Stimulated activated CD8-positive, alpha-beta memory T cell treated with anti-CD3 and anti-CD28 coated beads, Interleukin-7, amount 100 ng/mL, for 4 hours (primary cell): Measurements from ENCODE around the gene TTLL11.

Experiments used
- DNase-seq, 2 donors: peaks; one replicate each; pipeline ENCODE4 v3.0.0-alpha.2; 2020; ENCODE audit warnings: low read depth in 2 of 2

The TTLL11 gene

DNA sequence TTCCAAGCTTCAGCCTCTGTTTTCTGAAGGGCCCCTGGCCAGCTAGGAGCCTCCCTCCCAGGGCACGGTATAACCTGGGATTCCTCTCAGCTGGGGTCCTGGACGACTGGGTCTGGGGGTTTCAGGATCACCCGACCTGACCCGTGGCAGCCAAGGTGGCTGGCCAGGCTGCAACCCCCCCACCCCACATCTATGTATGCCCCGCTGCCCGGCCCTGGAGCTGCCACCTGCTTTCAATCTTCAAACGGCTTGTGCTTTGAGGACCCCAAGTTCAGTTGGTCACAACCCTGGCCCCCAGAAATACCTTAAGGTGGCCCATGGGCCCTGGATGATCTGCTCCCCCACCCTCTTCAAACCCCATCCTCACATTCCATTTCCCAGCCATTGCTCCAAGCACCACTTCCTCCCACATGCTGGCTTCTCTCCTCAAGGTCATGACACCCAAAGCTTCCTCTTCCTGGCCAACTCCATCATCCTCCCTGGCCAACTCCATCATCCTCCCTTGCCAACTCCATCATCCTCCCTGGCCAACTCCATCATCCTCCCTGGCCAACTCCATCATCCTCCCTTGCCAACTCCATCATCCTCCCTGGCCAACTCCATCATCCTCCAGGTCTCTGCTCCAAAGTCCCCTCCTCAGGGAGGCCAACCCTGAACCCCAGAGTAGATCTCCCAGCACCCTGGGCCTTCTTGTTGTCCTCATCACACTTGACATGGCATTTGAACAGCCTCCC lies 17.2 kb upstream of the TTLL11 start:
- no peak for DNase-seq

- DNase-seq: no peak
Observed at GRCh38 chr9:122109035-122109813, 16.1 kb upstream of the TTLL11 start.

DNA sequence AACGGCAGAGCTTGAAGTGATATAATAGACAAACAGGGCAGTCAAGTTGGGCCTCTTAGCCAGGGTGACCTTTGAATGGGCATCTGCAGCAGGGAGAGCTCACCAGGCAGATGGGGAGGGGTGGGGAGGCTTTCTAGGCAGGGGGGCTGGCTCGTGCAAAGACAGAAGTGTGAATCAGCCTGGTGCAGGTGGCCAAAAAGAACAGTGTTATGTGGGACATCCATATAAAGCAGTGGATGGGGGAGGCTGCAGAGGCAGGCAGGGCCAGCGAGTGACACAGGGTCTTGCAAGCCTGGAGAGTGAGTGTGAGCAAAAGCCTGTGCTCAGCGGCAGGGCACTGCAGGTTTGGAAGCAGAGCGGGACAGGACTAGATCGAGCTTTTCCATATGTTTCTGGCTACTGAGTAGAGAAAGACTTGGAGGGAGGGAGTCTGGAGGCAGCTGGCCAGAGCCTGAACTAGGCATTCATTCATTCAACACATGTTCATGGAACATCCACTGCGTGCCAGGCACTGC lies 14.2 kb upstream of the TTLL11 start:
- no peak for DNase-seq

- DNase-seq: no peak
Observed at GRCh38 chr9:122106576-122106975, 13.5 kb upstream of the TTLL11 start.

DNA sequence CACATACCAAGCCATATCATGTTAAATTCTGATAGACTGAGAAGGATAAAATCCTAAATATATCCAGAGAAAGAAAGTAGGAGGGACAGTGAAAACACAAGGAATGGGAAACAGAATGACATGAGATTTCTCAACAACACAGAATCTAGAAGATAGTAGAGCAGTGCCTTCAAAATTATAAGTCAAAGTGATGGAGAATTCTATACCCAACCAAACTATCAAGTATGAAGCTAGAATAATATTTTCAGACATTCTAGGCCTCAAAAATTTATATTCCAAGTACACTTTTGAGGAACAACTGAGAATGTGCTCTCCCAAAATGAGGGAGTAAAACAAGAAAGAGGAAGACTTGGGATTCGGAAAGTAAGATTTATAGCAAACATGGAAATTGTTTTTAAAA lies 10.9 kb upstream of the TTLL11 start:
- no peak for DNase-seq

DNA sequence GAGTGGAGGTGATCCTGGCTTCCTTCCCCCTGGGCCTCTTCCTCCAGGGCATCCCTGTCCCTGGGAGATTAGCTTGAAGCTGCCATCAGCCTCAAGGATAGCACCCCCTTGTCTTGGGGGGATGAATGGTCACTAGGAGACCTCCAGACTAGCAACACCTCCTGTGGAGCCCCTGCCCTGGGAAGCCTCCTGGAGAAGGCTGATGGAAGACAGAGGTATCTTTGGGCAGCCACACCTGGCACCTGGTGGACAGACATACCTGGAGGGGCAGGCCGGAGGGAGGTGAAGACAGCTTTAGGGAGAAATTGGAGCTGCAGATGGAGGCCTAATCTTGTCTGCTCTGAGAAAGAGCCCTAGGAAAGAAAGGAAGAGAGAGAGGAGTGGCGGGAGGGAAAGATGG lies 9.0 kb upstream of the TTLL11 start:
- DNase-seq: no peak

- no peak for DNase-seq
Observed at GRCh38 chr9:122100756-122101155, 7.6 kb upstream of the TTLL11 start.

GRCh38 chr9:122099271-122099869 lies 6.3 kb upstream of the TTLL11 start:
- peak; percentile 60 to 63 for DNase-seq

- no peak for DNase-seq
Observed at GRCh38 chr9:122097679-122098315, 4.7 kb upstream of the TTLL11 start.

- no peak for DNase-seq
Observed at GRCh38 chr9:122096620-122097415, 3.7 kb upstream of the TTLL11 start.

GRCh38 chr9:122095010-122095767 lies 2.1 kb upstream of the TTLL11 start:
- peak; percentile 6 to 11 for DNase-seq

GRCh38 chr9:122091682-122092592 lies 1.2 kb downstream of the TTLL11 start:
- DNase-seq: no peak

- DNase-seq: no peak
Observed at GRCh38 chr9:122090981-122091380, 2.1 kb downstream of the TTLL11 start.

DNA sequence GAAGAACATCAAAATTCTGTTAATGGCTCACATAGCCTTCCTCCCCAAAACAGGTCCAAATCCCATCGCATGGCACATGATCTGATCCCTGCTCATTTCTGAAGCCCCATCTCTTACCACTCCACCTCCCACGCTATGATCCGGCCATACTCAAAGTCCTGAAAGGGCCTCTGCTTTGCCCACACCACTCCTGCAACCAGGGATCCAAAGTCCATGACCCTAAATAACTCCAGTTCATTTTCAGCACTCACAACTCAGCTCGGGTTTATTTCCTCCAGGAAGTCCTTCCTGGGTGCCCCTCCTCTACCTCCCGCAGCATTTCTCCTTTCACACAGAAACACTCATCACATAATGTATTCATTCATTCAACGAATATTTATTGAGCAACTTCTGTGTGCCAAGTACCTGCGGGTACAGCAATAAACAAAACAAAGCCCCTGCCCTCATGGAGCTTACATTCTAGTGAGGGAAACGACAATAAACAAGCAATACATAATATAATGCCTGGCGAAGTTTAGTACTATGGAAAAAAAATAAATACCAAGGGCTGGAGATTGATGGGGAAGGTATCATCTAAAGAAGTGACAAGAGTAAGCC lies 2.7 kb downstream of the TTLL11 start:
- no peak for DNase-seq

DNA sequence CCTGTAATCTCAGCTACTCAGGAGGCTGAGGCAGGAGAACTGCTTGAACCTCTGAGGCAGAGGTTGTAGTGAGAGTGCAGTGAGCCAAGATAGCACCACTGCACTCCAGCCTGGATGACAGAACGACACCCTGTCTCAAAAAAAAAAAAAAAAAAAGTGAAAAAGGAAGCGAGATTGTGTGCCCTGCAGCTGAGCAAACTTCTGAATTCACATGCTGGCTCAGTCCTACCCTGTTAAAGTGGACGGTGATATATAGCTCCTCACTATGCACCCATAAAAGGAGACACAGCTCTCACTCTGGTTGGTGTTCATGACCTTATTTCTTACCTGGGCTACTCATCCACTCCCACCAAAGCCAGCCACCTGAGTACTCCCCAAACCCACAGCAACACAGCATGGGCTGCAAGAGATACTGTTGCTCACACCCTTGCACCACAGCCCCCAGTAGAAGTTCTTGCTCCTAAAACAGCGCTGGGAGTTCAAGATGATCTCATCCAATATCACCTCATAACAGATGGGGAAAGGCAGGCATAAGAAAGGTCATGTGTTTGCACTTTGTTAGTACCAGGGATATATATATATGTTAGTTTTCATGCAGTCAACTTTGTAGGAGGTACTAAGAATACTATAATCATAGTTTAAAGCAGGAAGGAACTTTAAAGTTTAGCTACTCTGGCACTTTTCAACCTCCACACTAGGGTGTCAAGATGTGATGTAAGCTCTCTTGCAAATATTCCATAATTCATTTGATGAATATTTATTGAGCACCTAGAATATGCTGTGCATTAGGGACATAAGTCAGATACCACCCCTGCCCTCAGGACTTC lies 4.0 kb downstream of the TTLL11 start:
- DNase-seq: no peak

GRCh38 chr9:122087406-122088200 lies 5.5 kb downstream of the TTLL11 start:
- DNase-seq: no peak

GRCh38 chr9:122086873-122087272 lies 6.2 kb downstream of the TTLL11 start:
- DNase-seq: no peak
